SJSA1 (cell line): ENCODE data around the gene BEGAIN. TPM values are rescaled to one million over a fixed set of nuclear protein-coding genes. Genes with fewer than 3 reads are reported as not detected.

Experiments
- DNase-seq, 2 experiments: peaks; one replicate each; pipeline ENCODE4 v3.0.0-alpha.2; 2015 to 2020; ENCODE audit warnings: low spot score in 2 of 2, low read depth in 1 of 2
- H3K27ac ChIP-seq: fragments of 250-450 bp; sonication (Bioruptor Pico); 2 replicates; pipeline ENCODE4 v1.5.1; 2020; ENCODE audit warnings: mild to moderate bottlenecking, moderate library complexity
- H3K27me3 ChIP-seq: fragments of 250-450 bp; sonication (Bioruptor Pico); replicated peaks from 2 replicates; pipeline ENCODE4 v1.5.1; 2020; ENCODE audit warnings: mild to moderate bottlenecking, moderate library complexity
- H3K36me3 ChIP-seq: fragments of 250-450 bp; sonication (Bioruptor Pico); 2 replicates; pipeline ENCODE4 v1.5.1; 2020; ENCODE audit warnings: mild to moderate bottlenecking
- H3K4me1 ChIP-seq: fragments of 250-450 bp; sonication (Bioruptor Pico); replicated peaks from 2 replicates; pipeline ENCODE4 v1.6.1; 2021; ENCODE audit warnings: mild to moderate bottlenecking
- H3K4me3 ChIP-seq: fragments of 250-450 bp; sonication (Bioruptor Pico); 2 replicates; pipeline ENCODE4 v1.5.1; 2020; ENCODE audit warnings: mild to moderate bottlenecking
- H3K9me3 ChIP-seq: fragments of 250-450 bp; sonication (Bioruptor Pico); replicated peaks from 2 replicates; pipeline ENCODE4 v1.5.1; 2020; ENCODE audit warnings: mild to moderate bottlenecking
- total RNA-seq: library from RNA; depleted of rRNA; stranded (reverse); fragments of >200 nt; shearing (Covaris generic); gene quantifications from 2 replicates; pipeline ENCODE4 v1.2.3, GENCODE V29; 2014

The BEGAIN gene
- total RNA-seq, 1 experiment from 2014 or later = not detected

DNA sequence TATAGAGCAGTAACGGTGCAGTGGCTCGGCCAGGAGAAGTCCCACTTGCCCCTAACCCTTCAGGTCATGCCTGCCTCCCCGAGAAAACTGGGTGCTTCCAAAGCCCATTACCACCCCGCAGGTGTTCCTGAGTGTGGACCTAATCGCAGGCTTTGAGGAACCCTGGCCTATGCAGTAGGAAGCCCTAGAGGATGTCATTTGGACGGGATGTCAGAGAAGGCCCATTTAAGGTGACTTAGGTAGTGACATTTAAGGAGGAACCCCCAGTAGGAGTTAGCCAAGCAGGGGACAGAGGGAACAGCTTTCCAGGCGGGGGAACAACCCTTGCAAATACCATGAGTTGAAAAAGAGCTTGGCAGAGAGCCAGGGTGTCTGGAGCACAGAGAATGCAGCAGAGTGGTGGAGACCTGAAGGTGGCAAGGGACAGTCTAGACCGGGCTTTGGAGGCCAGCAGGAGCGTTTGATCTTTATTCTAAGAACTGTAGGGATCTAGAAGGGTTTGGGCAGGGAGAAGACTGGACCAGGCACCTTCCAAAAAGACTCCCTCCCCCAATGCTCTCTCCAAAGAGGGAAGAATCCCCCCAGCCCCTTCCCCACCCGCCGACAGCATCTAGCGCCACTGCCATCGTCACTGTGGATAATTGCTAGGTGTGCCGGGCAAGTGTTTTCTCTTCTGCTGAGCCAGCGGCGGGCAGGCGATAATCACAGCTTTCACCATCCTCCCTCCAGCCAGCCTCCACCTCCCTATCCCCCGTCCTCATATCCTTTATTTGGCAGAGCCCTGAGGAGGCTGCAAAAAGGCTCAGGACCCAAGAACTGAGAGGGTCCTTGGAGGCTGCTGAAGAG is 33.3 kb upstream of the BEGAIN start:
- H3K4me1 ChIP-seq = no peaks in the 10 kb centered on the region
- DNase-seq = no peak
- no peaks in the 10 kb centered on the region for H3K9me3 ChIP-seq
- no peak overlapping the region for H3K27ac ChIP-seq
- H3K27me3 ChIP-seq = peaks cover 6% of the 10 kb centered on the region; the same call in 1 of the 2 replicates
- H3K36me3 ChIP-seq = no peaks in the 10 kb centered on the region
- H3K4me3 ChIP-seq = no peak overlapping the region

DNA sequence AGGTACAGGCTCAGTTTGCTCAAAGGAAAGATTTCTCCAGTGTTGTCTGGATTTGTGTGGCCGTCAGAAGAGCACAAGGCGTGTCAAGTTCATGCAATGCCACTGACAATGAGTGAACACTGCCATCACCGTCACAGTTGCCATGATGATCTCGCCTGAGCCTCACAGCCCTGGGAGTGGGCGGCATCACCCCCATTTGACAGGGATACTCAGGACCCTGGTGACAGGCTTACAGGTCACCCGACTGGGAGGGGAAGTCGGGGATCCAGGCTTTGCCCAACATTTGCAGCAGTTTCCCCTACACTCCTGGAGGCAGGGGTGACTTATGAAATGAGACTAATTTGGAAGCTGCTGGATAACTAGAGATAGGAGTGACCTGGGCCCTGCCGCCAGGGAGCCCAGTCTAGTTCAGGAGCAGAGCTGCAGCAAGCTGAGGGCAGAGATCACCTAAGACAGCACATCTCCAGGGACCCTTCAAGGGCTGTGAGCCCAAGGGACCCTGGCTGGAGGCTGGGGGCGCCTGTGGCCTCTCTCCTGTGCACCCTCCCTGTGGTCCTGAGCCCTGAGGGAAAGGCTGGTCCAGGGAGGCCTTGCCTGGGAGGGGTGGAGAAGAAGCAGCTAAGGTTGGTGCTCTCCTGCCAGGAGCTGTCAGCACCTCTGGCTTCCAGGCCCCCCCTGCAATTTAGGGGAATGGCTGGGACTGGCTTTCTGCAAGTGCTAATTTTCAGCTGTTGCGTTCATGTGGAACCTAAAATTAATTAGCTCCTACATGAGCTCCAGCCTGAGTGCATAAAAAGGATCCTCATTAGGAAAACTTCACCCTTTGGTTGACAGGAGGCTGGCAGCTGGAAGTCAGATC is 32.4 kb upstream of the BEGAIN start:
- Histone ChIP-seq H3K27ac (no peak overlapping the region), H3K36me3 (no peaks in the 10 kb centered on the region), H3K27me3 (peaks cover 6% of the 10 kb centered on the region; the same call in 1 of the 2 replicates), H3K4me1 (no peaks in the 10 kb centered on the region), H3K9me3 (no peaks in the 10 kb centered on the region), H3K4me3 (no peak overlapping the region)
- DNase-seq = no peak

- Histone ChIP-seq H3K27me3 (peaks cover 6% of the 10 kb centered on the region; the same call in 1 of the 2 replicates), H3K4me1 (no peaks in the 10 kb centered on the region), H3K36me3 (no peaks in the 10 kb centered on the region), H3K4me3 (no peak overlapping the region), H3K27ac (no peak overlapping the region), H3K9me3 (no peaks in the 10 kb centered on the region)
- no peak for DNase-seq
These were observed 31.6 kb upstream of the BEGAIN start for GRCh38 chr14:100618763-100619320.

- H3K4me1 ChIP-seq = no peaks in the 10 kb centered on the region
- no peak overlapping the region for H3K27ac ChIP-seq
- H3K9me3 ChIP-seq = no peaks in the 10 kb centered on the region
- H3K4me3 ChIP-seq = no peak overlapping the region
- no peaks in the 10 kb centered on the region for H3K36me3 ChIP-seq
- H3K27me3 ChIP-seq = peaks cover 6% of the 10 kb centered on the region; the same call in 1 of the 2 replicates
- no peak for DNase-seq
These were observed 31.1 kb upstream of the BEGAIN start for GRCh38 chr14:100618318-100618693.

DNA sequence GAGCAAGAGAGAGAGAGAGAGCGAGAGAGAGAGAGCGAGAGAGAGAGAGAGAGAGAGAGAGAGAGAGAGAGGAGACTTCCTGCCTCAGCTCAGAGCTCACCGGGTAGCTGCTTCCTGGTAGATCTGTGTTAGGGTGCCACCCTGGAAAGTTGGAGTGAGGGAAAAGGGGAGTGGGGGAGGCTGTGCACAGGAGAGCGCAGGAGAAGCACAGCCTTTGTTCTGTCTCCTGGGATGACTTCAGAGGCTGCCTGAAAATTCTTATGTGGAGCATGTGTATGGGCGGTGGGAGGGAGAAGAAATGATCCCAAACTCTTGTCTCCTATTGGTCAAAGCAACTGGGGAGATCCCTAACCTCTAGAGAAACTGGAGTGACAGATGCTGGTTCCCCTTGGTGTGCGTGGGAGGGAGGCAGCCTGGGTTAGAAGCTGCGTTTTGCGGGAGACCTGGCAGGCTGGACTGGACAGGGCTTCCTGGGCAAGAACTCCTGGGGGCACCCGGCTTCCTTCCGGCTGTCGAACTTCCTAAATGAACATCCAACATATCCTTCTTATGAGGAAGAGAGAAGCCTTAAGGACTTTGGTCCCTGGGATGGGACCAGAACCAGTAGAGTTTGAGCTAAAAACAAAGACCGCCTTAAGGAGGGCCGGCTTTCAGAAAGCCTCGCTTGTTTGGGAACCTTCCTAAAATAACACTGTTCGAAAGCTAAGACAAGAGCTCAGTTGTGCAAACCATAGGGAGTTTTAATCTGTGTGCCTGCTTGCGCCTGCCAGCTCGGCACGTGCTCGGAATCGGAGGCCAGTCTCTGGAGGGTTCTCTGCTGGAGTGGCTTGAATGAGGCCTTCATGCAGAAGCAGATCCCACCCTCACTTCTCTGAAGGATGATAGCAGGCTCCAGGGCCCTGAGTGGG is 30.4 kb upstream of the BEGAIN start:
- peaks cover 6% of the 10 kb centered on the region; the same call in 1 of the 2 replicates for H3K27me3 ChIP-seq
- H3K36me3 ChIP-seq = no peaks in the 10 kb centered on the region
- no peak for DNase-seq
- H3K27ac ChIP-seq = no peak overlapping the region
- H3K4me1 ChIP-seq = no peaks in the 10 kb centered on the region
- H3K9me3 ChIP-seq = no peaks in the 10 kb centered on the region
- no peak overlapping the region for H3K4me3 ChIP-seq

DNA sequence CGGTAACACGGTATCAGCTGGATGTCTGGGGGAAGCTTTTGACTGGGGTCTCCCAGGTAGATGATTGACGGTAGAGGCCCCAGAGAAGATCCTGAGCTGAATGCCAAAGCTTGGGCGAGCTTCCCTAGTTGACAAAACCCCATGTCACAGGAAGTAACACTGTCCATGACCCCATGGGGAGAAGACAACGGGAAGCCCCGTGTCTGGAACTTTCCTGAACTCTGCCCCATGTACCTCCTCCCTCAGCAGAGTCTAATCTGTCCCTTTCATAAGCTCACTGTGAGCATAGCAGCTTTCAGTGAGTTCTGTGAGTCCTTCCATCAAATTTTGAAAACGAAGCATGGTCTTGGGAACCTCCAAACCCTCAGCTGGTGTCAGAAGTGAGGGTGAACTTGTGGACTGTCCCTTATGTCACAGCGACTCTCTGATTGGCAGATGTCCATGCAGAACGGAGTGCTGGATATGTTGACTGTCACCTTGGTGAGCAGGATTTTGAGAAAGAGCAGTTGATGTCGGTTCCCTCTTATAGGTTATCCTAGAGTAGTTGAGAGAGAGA is 29.7 kb upstream of the BEGAIN start:
- Histone ChIP-seq H3K27me3 (peaks cover 6% of the 10 kb centered on the region; the same call in 1 of the 2 replicates), H3K27ac (no peak overlapping the region), H3K36me3 (no peaks in the 10 kb centered on the region), H3K9me3 (no peaks in the 10 kb centered on the region), H3K4me3 (no peak overlapping the region), H3K4me1 (no peaks in the 10 kb centered on the region)
- DNase-seq = no peak

DNA sequence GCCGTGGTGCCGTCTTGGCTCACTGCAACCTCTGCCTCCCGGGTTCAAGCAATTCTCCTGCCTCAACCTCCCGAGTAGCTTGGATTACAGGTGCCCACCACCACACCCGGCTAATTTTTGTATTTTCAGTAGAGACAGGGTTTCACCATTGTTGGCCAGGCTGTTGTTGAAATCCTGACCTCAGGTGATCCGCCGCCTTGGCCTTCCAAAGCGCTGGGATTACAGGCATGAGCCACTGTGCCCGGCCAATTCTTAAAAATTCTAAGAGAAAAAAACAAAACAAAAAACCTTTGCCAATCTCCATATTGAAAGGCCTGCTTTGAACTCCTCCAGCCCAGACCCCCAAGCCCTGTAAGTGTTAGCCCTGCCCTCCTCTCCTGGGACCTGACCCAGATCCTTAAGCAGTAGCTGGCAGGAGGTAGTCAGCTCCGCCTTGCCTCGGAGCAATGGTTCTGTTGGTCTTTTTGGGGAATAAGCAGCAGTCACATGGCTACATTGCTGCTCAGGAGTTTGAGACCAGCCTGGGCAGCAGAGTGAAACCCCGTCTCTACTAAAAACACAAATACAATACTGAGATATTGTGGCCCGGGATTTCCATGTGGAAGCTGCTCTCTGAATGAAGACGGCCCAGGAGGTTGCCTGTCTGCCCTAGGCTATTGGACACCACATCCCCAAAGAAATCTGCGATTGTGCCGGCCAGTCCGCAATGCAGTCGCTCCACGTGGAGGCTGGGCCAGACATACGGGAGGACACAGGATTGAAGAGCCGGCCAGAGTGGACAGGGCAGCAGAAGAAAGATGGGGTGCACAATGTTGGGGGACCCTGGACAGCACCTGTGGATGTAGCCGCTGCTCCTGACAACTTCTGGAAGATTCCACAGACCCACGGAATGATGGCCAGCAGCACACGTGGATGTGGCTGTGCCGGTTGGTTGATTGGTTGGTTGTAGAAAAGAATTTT is 28.8 kb upstream of the BEGAIN start:
- Histone ChIP-seq H3K4me1 (no peaks in the 10 kb centered on the region), H3K4me3 (no peak overlapping the region), H3K27ac (no peak overlapping the region), H3K36me3 (no peaks in the 10 kb centered on the region), H3K27me3 (peaks cover 6% of the 10 kb centered on the region; the same call in 1 of the 2 replicates), H3K9me3 (no peaks in the 10 kb centered on the region)
- no peak for DNase-seq

DNA sequence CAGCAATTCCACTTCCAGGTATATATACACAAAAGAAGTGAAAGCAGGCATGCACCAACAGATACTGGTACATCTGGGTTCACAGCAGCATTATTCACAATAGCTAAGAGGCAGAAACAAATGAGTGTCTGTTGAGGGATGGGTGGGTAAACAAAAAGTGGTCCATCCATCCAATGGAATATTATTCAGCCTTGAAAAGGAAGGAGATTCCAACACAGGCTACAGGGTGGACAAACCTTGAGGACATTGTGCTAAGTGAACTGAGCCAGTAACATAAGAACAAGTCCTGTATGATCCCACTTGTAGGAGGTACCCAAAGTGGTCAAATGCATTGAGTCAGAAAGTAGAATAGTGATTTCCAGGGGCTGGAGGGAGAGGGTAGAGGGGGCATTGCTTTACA is 27.6 kb upstream of the BEGAIN start:
- Histone ChIP-seq H3K27me3 (peaks cover 6% of the 10 kb centered on the region; the same call in 1 of the 2 replicates), H3K4me3 (no peak overlapping the region), H3K27ac (no peak overlapping the region), H3K9me3 (no peaks in the 10 kb centered on the region), H3K4me1 (no peaks in the 10 kb centered on the region), H3K36me3 (no peaks in the 10 kb centered on the region)
- no peak for DNase-seq

GRCh38 chr14:100612986-100613385 is 25.8 kb upstream of the BEGAIN start:
- no peaks in the 10 kb centered on the region for H3K9me3 ChIP-seq
- H3K4me3 ChIP-seq = no peak overlapping the region
- no peak for DNase-seq
- no peaks in the 10 kb centered on the region for H3K4me1 ChIP-seq
- no peaks in the 10 kb centered on the region for H3K27me3 ChIP-seq
- H3K36me3 ChIP-seq = no peaks in the 10 kb centered on the region
- H3K27ac ChIP-seq = no peak overlapping the region

- Histone ChIP-seq H3K27ac (no peak overlapping the region), H3K9me3 (no peaks in the 10 kb centered on the region), H3K27me3 (no peaks in the 10 kb centered on the region; the same call in 1 of the 2 replicates), H3K4me1 (no peaks in the 10 kb centered on the region), H3K4me3 (no peak overlapping the region), H3K36me3 (no peaks in the 10 kb centered on the region)
- DNase-seq = no peak
These were observed 24.7 kb upstream of the BEGAIN start for GRCh38 chr14:100611811-100612480.

- H3K9me3 ChIP-seq = no peaks in the 10 kb centered on the region
- H3K36me3 ChIP-seq = no peaks in the 10 kb centered on the region
- H3K4me1 ChIP-seq = no peaks in the 10 kb centered on the region
- no peak overlapping the region for H3K4me3 ChIP-seq
- no peak overlapping the region for H3K27ac ChIP-seq
- no peak for DNase-seq
- no peaks in the 10 kb centered on the region; the same call in 1 of the 2 replicates for H3K27me3 ChIP-seq
These were observed 23.4 kb upstream of the BEGAIN start for GRCh38 chr14:100610511-100611217.
